HepG2 (cell line): ENCODE data around the gene KCNT2.

Source experiments
- FOXJ3 ChIP-seq: sonication (generic); formaldehyde crosslinking; IDR thresholded peaks from 2 replicates; pipeline ENCODE4 v1.4.0; 2020; ENCODE audit warnings: missing genetic modification reagents, mild to moderate bottlenecking, borderline replicate concordance
- MATR3 ChIP-seq: sonication (generic); formaldehyde crosslinking; IDR thresholded peaks from 2 replicates; pipeline ENCODE4 v1.4.0; 2020; ENCODE audit warnings: missing genetic modification reagents
- MLLT10 ChIP-seq: sonication (generic); formaldehyde crosslinking; IDR thresholded peaks from 2 replicates; pipeline ENCODE4 v1.4.0; 2020; ENCODE audit warnings: missing genetic modification reagents
- NR2C2 ChIP-seq: sonication (generic); formaldehyde crosslinking; IDR thresholded peaks from 2 replicates; pipeline ENCODE4 v1.4.0; 2020; ENCODE audit warnings: missing genetic modification reagents, mild to moderate bottlenecking, moderate library complexity, borderline replicate concordance
- POLR2AphosphoS2 ChIP-seq: IDR thresholded peaks from 2 replicates; pipeline ENCODE4 v1.6.1; 2011; ENCODE audit warnings: low read depth, low read length, improper control_type of control experiment
- POLR2AphosphoS5 ChIP-seq: IDR thresholded peaks from 2 replicates; pipeline ENCODE4 v1.6.1; 2012; ENCODE audit warnings: low read depth, low read length

DNA sequence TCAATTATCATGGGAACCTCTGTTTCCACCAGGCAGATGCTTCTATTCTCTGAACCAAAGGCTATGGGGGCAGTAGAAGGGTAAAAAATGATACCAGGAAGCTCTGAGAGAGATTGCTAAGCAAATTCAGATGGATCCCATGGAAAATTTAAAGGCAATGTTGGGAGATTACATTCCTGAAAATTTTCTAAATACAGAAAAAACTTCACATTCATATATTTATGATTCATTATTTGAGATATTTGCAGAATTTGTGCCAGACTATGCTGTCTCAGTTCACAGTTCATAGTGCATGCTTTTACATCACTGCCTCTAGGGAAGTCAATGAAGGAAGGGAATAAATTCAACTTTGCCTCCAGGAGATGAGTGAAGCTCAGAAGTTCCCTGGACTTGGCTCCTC, 57.5 kb downstream of the KCNT2 start:
- TF ChIP-seq MLLT10 (CRISPR knock-in tag), result no peak
- TF ChIP-seq FOXJ3 (CRISPR knock-in tag), result no peak
- TF ChIP-seq POLR2AphosphoS5, result no peak
- no peak for TF ChIP-seq NR2C2 (CRISPR knock-in tag)
- no peak for TF ChIP-seq MATR3
- TF ChIP-seq POLR2AphosphoS2, result no peak
